Hypothalamus (tissue), 51 donors: ENCODE measurements around the gene SLC38A1.
A peak's percentile ranks its signal among the peaks of the same experiment; 100 is the strongest.

ENCODE experiments used
- DNase-seq, 51 donors: peaks; one replicate each; lab custom pipeline; 2025; lab: John Stamatoyannopoulos, UW

Gene SLC38A1

DNA sequence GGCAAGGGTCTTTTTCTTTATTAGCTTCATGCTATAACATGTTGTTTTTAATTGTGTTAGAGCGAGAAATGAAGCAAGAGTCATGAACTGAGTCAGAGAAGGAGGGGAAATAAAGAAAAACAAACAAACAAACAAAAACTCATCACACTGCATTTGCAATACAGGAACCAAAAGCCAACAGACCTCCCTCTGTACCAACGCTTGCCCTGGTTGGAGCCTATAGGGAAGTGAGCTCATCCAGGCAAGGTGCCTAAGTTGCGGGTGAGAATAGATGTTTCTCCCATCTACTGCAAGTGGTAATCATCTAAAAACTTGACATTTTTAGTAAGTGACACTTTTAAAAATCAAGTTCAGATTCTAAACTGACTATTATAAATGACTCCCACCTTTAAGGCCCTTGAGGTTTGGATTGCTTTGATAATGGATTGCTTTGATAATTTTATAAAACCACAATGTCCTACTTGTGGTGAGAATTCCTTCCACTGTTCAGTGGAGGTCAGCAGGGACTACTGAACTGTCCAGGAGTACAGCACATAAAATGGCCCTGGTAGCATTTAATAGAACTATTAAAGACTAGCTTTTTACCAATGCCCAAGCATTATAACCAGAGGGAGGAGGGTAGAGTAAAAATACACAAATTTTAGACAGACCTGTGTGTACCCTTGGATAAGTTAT lies 31.3 kb downstream of the SLC38A1 start:
- no peak for DNase-seq

DNA sequence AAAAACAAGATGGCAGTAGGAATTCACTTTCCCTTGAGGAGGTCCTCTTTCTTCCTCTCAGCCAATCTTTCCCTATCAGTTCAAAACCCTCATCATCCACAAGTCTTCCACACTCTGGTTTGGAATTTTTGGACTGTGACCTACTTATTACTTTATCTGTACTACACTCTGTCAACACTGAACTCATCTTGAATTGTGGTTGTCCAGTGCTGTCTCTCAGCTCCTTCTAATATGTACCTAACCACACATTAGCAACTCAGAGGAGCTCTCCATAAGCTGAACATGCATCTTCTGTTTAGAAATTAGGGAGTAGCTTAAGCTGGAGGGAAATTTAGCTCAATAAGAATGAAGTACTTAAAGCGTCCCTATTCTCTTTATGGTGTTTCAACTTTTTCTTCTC lies 34.8 kb downstream of the SLC38A1 start:
- DNase-seq, result no peak

DNA sequence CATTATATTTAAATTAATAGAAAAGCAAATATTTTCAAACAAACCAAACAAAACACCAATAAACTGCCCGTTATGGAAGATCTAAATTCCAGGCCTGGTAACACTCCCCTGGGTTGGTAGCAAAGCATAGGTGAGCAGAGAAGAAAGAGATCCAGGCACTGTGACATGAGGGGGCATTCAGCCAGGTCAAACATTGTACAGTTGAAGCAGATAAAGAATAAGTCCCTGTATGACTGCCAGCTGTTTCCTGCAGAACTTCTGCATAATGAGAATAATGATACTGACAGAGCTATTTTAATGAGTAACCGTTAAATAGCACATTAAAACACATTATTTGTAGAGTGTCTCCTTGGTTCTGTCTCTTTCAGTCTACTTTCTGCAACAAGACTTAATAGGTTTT lies 35.4 kb downstream of the SLC38A1 start:
- DNase-seq, result no peak

DNA sequence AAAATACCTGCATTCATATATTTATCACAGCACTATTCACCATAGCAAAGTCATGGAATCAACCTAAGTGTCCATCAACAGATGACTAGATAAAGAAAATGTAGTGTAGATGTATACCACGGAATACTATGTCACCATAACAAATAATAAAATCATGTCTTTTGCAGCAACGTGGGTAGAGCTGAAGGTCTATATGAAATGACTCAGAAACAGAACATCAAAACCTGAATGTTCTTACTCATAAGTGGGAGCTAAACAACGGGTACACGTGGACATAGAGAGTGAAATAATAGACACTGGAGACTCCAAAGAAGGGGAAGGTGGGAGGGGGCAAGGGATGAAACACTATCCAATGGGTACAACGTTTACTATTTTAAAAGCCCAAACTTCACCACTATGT lies 37.9 kb downstream of the SLC38A1 start:
- DNase-seq, result no peak

DNA sequence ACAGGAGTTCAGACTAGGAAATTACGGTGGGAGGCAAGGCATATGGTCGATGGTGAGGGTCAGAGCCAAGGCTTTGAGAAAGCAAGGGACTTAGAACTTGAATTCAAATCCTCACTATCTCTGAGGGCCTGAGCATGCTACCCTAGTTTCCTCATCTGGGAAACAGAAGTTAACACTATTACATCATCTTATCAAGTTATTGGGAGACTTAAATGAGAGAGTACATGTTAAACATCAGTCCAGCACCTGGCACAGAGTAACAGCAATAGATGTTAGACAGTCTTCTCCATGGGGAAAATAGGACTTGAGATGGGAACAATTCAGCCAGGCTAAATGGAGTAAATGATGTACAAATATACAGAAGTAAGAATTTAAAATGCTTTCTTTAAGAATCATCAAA lies 38.5 kb downstream of the SLC38A1 start:
- DNase-seq, result no peak

DNA sequence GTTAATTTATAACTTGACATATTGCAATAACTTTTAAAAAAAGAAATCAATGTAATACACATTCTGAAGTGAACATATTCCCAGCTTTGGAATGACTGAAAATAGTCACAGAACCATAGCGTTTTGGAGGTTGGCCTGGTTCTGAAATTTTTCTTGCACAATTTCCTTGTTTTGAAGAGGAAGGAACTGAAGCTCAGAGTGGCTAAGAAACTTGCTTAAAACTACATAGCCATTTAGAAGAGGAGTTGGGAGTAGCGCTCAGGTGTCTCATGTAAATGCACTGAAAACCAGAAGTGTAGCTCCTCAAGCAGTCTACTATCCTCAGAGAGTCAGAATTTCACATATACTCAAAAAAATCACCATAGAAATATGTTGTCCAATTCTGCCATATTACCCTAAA lies 41.2 kb downstream of the SLC38A1 start:
- DNase-seq, result no peak

DNA sequence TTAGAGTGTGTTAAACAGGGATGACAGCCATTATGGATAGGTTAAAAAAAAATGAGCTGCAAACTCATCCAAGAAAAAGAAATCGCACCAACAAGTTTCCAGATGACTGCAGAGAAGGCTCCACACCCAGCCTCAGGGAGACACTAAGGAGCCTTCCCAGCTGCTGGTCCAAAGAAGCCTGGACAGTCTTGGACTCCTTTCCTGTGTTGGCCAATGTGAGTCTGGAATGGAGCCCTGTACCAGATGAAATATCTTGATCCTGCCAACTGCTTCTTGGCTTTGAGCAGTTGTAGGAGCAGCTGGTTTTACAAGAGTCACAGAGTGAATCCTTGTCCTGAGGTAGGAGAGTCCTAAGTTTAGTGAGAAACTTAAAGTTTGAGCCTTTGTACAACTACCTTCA lies 44.5 kb downstream of the SLC38A1 start:
- peak in 15 of 51 donors; percentile 2 to 55 (median 23) for DNase-seq

DNA sequence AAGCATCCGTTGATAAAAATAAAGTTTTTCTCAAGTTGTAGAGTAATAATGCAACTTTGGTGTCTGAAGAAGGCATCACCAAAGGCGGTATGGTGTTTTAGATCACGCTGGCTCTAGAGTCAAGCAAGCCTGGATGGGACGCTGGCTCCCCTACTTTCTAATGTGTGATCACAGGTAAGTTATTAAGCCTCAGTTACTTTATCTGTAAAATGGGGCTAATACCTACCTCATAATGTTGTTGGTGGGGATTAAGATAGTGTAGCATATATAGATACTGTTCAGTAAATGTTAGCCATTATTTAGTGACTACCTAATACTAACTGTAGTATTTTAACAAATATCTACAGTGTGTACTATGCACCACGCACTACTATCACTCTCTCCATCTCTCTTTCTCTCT lies 45.8 kb downstream of the SLC38A1 start:
- no peak for DNase-seq

DNA sequence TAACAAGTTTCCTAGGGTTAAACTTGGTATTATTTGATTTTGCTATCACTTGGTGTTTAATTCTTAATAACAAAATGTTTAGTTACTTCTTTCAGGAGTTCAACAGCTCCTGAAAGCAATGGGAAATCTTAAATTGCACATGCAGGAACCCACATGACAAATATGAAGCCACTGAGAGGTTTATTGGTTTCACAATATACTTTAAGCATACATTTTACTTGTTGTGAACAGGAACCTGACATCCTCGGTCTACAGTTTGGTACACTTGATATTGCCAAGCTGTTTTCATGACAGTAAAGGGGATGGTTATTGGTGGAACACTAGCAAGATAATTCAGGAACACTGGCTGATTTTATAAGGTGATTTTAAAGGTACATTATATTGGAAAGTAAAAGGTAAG lies 46.2 kb downstream of the SLC38A1 start:
- no peak for DNase-seq

DNA sequence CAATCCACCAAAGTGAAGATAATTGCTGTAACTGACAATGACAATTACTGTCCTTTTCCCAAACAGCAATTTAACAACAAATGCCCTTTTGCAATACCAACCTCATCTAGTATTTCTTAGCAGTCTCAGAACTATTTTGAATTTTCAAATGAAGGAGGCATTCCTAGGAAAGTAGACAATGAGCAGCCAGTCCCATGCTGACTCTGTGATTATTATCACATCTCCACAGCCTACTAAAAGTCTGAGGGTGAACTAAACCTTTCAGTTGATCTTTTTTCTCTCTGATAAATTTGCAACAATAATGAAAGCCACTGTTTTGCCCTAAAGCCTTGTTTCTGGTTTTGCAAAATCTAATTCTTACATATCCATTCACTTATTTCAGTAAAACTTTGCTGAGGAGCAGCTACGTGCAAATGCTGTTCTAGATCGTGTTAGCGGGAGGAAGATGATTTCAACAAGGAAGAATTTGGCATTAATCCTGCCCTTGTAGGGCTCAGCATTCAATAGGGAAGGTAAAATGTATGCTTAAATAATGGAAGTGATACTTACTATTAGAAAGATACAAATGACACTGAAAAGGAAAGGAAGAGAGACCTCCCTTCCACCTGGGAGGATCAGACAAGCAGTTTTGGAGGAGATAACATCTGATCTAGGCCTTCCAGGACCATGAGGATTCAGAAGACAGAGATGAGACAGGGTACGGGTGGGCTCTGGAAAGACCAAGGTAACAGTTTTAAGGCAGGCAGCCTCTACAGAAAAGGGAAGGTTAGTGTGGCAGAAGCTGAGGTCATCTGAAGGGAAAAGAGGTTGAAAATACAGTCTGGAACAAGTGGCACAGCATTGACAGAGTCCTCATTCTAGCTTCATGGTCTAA lies 47.4 kb downstream of the SLC38A1 start:
- no peak for DNase-seq

DNA sequence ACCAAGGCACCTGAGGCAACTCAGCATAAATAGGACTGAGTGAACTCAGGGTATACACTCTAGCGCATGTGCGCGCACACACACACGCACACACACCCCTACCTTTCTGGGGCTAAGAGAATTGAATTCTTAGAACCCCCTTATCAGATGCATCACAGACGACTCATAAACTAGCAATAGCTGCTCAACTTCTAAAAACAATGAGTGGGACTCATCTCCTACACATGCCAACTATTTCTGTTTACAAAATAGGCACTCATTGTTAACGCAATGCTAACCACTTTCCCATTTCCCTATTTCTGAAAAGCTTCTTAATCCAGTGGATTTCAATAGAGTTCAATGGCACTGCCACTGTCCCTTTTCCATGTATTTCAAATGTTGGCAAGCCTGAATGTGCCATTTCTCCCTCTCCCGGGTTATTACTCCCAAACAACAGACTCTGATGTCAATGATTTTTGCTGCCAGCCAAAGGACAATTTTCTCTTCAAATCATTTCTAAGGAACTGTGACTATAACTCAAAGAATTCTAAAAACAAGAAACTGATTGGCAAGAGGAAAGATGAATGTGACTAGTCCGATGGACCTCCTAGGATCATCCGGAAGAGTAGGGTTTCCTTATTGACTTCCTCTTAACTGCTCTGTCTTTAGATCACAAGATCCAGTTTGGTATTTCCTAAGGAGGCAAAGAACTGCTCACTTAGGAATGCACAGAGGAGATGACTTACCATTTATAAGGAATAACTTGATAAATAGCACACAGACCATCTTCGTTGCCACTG lies 48.8 kb downstream of the SLC38A1 start:
- peak in 4 of 51 donors; percentile 1 to 29 (median 18) for DNase-seq

DNA sequence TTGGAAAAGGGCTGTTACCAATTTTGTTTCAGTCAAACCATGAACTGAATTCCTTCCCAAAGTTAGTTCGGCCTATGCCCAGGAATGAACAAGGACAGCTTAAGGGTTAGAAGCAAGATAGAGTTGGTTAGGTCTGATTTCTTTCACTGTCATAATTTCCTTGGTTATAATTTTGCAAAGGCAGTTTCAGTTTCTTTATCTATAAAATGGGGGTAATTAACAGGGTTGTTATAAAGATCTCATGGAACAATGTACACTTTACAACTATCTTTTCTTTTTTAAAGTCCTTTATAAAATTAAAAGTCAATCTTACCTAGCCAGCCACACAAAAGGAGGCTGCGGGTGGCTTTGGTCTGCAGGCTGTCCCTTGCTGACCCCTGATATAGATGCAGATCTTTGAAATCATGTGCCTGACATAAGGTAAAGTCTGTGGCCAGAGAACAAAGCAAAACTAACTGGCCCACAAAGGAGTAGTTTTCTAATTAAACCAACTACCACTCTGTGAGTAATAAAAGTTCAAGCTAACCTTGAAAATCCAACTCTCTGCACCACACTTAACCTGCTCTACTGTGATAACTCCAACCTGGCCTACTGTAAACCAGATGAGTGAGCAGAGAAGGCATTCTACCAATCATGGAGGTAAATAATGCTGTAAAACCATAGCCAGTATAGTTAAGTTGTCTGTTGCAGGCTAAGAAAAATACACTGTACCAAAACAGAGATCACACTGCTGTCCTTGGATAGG lies 49.5 kb downstream of the SLC38A1 start:
- no peak for DNase-seq

DNA sequence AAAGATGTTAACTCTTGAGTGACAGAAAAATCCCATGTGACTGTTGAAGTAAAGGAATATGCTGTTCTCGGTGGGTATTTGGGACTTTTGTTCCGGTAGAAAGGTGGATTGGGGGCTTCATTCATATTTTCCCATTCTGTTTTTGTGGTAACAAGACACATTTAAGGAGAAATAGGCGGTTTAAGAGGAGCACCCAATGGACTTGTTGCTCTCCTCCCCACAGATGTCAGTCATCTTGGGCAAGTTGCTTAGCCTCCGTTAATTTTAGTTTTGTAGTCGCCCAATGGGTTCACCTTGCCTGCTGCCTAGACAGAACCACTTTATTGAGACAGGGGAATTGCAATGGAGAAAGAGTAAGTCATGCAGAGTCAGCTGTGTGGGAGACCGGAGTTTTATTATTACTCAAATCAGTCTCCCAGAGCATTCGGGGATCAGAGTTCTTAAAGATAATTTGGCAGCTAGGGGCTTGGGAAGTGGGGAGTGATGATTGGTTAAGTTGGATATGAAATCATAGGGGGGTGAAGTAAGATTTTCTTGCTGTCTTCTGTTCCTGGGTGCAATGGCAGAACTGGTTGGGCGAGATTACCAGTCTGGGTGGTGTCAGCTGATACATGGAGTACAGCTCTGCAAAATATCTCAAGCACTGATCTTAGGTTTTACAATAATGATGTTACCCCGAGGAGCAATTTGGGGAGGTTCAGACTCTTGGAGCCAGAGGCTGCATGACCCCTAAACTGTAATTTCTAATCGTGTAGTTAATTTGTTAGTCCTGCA lies 50.3 kb downstream of the SLC38A1 start:
- DNase-seq, result no peak

DNA sequence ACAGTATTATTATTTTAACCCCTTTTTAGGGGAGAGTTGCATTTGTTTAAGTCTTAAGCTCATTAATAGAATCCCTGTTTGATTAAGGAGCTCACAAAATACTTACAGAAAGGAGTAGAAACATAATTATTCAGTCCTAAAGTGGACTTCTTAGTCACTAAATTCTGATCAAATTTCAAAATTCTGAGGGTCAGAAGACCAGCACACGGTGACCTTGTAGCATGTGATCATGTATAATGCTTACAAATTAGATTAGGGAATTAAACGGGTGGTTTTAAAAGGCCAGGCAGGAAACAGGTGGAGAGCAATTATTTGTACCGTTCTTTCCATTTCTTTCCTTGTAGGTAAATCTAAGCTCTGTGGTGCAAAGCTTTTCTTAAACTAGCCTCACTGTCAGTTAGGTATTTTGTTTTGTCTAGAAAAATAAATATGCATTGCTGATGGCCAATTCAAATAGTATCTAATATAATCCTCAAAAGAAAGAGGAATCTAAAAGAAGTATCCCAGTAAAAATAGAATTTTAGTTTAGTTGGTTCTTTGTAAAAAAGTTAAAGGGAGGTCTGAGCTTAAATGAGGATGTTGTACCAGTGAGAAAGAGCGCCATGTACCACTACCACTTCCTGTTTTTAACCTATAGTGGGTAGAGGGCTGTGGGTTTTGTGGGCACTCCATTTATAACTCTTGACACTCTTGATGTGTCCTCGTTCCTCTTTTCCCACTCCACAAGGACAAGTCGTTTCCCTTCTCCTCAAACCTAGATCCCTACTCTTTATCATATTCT lies 51.1 kb downstream of the SLC38A1 start:
- DNase-seq, result peak in 1 of 51 donors; percentile 9

DNA sequence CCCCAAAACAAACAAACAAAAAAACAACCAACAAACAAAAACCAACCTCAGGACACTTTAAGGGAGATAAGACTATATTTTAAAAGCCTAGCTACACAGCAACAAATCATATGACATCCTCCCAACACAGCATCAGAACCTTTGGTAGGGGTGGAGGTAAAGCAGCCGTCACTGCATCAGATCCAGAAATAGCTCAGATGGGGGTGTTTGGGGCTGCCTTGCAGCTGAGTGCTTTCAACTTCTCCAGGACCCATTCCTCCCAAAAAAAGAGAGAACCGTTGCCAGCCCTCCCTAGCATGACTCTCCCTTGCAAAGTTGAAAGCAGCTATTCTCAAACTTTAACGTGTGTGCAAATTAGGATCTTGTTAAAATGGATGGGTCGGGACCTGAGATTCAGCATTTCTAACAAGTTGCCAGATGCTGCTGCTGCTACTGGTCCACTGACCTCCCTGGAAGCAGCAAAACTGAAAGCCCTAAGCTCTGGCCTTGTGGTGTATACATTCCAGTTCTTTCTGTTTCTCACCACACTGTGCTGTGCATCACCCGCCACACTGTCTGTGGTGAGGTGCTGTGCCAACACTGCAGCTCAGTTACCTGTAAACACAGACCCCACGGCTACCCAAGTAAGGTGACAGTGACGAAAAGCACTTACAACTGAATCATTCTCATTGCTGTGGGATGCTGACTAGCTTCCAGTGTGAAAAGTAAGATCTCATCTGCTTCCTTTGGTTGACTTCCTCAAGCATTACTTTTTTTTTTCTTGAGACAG lies 54.0 kb downstream of the SLC38A1 start:
- no peak for DNase-seq

DNA sequence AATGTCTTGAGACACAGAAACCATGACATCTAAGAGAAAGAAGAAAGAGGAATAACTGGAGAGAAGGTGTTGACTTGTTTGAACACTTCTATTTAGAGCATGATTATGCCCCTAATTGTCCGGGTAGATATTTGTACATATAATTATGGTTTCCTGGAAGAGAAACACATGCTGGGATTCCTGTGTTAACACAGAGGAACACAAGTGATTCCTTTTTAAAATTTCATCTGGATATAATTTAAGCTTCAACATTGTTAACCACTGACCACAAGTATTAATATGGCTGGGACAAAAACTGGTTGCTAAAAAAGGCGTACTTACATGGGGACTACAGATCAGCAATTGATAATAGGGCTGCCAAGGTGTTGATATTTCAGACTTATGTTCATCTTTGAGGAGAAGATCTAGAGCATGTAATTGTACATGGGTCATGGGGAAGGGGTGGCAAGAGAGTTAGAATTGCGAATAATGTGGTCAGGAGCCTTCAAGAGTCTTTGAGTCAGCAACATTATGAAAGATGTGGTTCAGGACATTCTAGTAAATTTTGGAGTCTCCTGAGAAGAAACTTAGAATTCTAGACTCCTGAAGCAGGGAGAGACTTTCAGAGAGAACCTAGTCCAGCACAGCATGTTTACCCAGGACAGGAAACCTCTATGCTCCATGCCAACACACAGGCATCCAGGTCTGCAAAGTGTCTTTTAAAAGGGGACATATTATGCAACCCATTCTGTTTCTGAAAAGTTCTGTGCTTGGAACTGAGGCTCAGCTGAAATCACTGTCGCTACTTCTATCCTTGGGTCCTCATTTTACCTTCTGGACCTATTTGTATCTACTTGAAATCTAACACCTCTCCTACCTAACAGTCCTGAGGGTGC lies 56.5 kb downstream of the SLC38A1 start:
- no peak for DNase-seq

DNA sequence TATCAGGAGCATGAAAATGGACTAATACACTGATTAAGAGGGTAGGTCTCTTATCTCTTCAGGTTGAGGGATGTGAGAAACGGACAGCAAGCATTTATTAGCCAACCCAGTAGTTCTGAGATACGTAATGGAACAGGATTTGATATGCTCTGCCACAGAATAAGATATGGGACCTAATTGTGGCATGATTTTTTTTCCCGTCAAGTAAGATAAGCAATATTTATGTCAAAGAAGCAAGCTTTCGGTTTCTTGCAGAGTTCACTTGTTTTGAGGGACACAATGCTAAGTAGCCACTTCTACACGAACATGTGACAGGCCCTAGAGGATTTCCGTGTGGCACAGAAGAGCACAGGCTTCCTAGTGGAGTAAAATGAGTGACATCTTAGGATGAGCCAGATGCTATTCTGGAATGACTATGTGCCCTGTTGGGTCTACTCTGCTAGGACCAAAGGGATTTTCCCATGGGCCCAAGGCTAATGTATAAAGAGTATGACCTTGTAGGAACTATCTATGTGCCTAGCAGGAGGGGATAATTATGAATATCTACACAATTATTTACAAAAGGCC lies 57.9 kb downstream of the SLC38A1 start:
- DNase-seq, result no peak
